SKM-1 (cell line): ENCODE data around the gene STIM1.
A peak's percentile ranks its signal among the peaks of the same experiment; 100 is the strongest.
"Not testable (repeated sequence)": the region's sequence is repeated elsewhere in the genome, so short reads cannot be mapped to it uniquely, and the experiment has no call there.

Experiments used
- DNase-seq: peaks from one replicate; lab custom pipeline; 2025; ENCODE audit not compliant: unreplicated experiment; lab: John Stamatoyannopoulos, UW

Gene STIM1

GRCh38 chr11:3879967-3880542, 24.6 kb downstream of the STIM1 start:
- no peak for DNase-seq

GRCh38 chr11:3880724-3881123, 25.3 kb downstream of the STIM1 start:
- DNase-seq = no peak

- DNase-seq = no peak
Measured at GRCh38 chr11:3882655-3883054, 27.2 kb downstream of the STIM1 start.

GRCh38 chr11:3885855-3886254, 30.4 kb downstream of the STIM1 start:
- no peak for DNase-seq

- DNase-seq = no peak
Measured at GRCh38 chr11:3886985-3887384, 31.5 kb downstream of the STIM1 start.

- no peak for DNase-seq
Measured at GRCh38 chr11:3888876-3889275, 33.4 kb downstream of the STIM1 start.

- no peak for DNase-seq
Measured at GRCh38 chr11:3890014-3890413, 34.5 kb downstream of the STIM1 start.

- no peak for DNase-seq
Measured at GRCh38 chr11:3890806-3891205, 35.3 kb downstream of the STIM1 start.

GRCh38 chr11:3891751-3892150, 36.3 kb downstream of the STIM1 start:
- DNase-seq = no peak

GRCh38 chr11:3892156-3892555, 36.7 kb downstream of the STIM1 start:
- DNase-seq = no peak

GRCh38 chr11:3893311-3893710, 37.8 kb downstream of the STIM1 start:
- no peak for DNase-seq

- DNase-seq = peak; percentile 76
Measured at GRCh38 chr11:3894128-3894731, 38.8 kb downstream of the STIM1 start.

- no peak for DNase-seq
Measured at GRCh38 chr11:3896644-3897043, 41.2 kb downstream of the STIM1 start.

GRCh38 chr11:3900230-3900629, 44.8 kb downstream of the STIM1 start:
- not testable (repeated sequence) for DNase-seq

- DNase-seq = no peak
Measured at GRCh38 chr11:3901249-3902025, 46.0 kb downstream of the STIM1 start.

GRCh38 chr11:3902441-3902840, 47.0 kb downstream of the STIM1 start:
- no peak for DNase-seq

- no peak for DNase-seq
Measured at GRCh38 chr11:3903207-3903896, 47.9 kb downstream of the STIM1 start.

- DNase-seq = no peak
Measured at GRCh38 chr11:3904228-3904627, 48.8 kb downstream of the STIM1 start.

- peak; percentile 65 for DNase-seq
Measured at GRCh38 chr11:3905080-3905953, 49.9 kb downstream of the STIM1 start.

GRCh38 chr11:3906166-3906565, 50.7 kb downstream of the STIM1 start:
- DNase-seq = no peak

GRCh38 chr11:3907590-3907989, 52.1 kb downstream of the STIM1 start:
- DNase-seq = no peak
